ENCODE measurements around the gene AP5B1.

GRCh38 chr11:65809496-65809895 is 28.7 kb upstream of the AP5B1 start:
- no peak for TF ChIP-seq ZNF510 (tag by site-specific recombination; IDR thresholded peaks at IDR 0.05; ENCODE audit: insufficient replicate concordance)
- no peak for TF ChIP-seq ZNF23 (tag by site-specific recombination; IDR thresholded peaks at IDR 0.05; ENCODE audit: borderline replicate concordance)
- TF ChIP-seq CTCF (tag by site-specific recombination; IDR thresholded peaks at IDR 0.05), result no peak
- TF ChIP-seq ZBTB48 (tag by site-specific recombination; IDR thresholded peaks at IDR 0.05), result no peak
- no peak for TF ChIP-seq YY1 (tag by site-specific recombination; IDR thresholded peaks at IDR 0.05)
- no peak for TF ChIP-seq HOXC10 (CRISPR knock-in tag; IDR thresholded peaks at IDR 0.05)
- TF ChIP-seq TSHZ1 (tag by site-specific recombination; IDR thresholded peaks at IDR 0.05; ENCODE audit: borderline replicate concordance), result no peak
- TF ChIP-seq REST (tag by site-specific recombination; IDR thresholded peaks at IDR 0.05), result no peak
- TF ChIP-seq KLF17 (tag by site-specific recombination; IDR thresholded peaks at IDR 0.05), result no peak
- TF ChIP-seq ZBTB49 (tag by site-specific recombination; IDR thresholded peaks at IDR 0.05; ENCODE audit: low read depth), result no peak
- TF ChIP-seq HOXA7 (CRISPR knock-in tag; IDR thresholded peaks at IDR 0.05; ENCODE audit: borderline replicate concordance), result no peak
- TF ChIP-seq ZNF362 (tag by site-specific recombination; IDR thresholded peaks at IDR 0.05), result no peak

All from HEK293 (cell line).